CD4-positive, alpha-beta memory T cell (primary cell): ENCODE results near the gene EIF3J. TPM values are rescaled to one million over a fixed set of nuclear protein-coding genes. Genes with fewer than 3 reads are reported as not detected.

Experiments
- CTCF ChIA-PET: fragments of 350-600 bp; sonication (Branson Sonifier 250); formaldehyde crosslinking; loops from one replicate; lab custom pipeline; 2021; ENCODE audit warnings: inconsistent platforms; ENCODE audit not compliant: partially characterized antibody; lab: Charles Lee
- POLR2A ChIA-PET: fragments of 350-600 bp; sonication (Branson Sonifier 250); formaldehyde crosslinking; loops from one replicate; lab custom pipeline; 2021; ENCODE audit not compliant: partially characterized antibody; lab: Charles Lee
- DNase-seq, 5 donors: peaks; one replicate each; pipeline versions ENCODE4 v3.0.0 to v3.0.0-alpha.2; 2020 to 2022; ENCODE audit warnings: mixed read lengths in 1 of 5
- H3K27ac ChIP-seq: one replicate; pipeline ENCODE4 v1.7.0; 2013; ENCODE audit warnings: low read depth, low read length
- H3K27me3 ChIP-seq: 2 replicates; pipeline ENCODE4 v1.7.0; 2013; ENCODE audit warnings: mild to moderate bottlenecking, low read length, moderate library complexity; ENCODE audit not compliant: insufficient read depth
- H3K36me3 ChIP-seq: 2 replicates; pipeline ENCODE4 v1.7.0; 2013; ENCODE audit warnings: mild to moderate bottlenecking, low read length, moderate library complexity; ENCODE audit not compliant: insufficient read depth
- H3K4me1 ChIP-seq: 2 replicates; pipeline ENCODE4 v1.7.0; 2013; ENCODE audit warnings: mild to moderate bottlenecking, low read length, moderate library complexity; ENCODE audit not compliant: insufficient read depth
- H3K4me3 ChIP-seq, 2 donors: one replicate each; pipeline ENCODE4 v1.7.0; 2013; ENCODE audit warnings: low read length in 2 of 2, mild to moderate bottlenecking in 1 of 2
- H3K9me3 ChIP-seq, 2 donors: one replicate each; pipeline ENCODE4 v1.7.0; 2013; ENCODE audit warnings: low read length in 2 of 2, control low read depth in 1 of 2; ENCODE audit not compliant: control insufficient read depth in 1 of 2
- H3K27ac Mint-ChIP-seq, 7 donors: one replicate each; pipeline ENCODE4 v1.8.0; 2020 to 2021; ENCODE audit warnings: mixed read lengths in 7 of 7, mild to moderate bottlenecking in 6 of 7, inconsistent platforms in 3 of 7, moderate library complexity in 3 of 7
- H3K27me3 Mint-ChIP-seq, 2 donors: one replicate each; pipeline ENCODE4 v1.8.0; 2020 to 2021; ENCODE audit warnings: mixed read lengths in 2 of 2
- H3K36me3 Mint-ChIP-seq, 2 donors: one replicate each; pipeline ENCODE4 v1.8.0; 2020 to 2021; ENCODE audit warnings: mixed read lengths in 2 of 2, inconsistent platforms in 1 of 2, mild to moderate bottlenecking in 1 of 2
- H3K4me1 Mint-ChIP-seq, 4 donors: one replicate each; pipeline ENCODE4 v1.8.0; 2020 to 2021; ENCODE audit warnings: mixed read lengths in 4 of 4, mild to moderate bottlenecking in 1 of 4
- H3K4me3 Mint-ChIP-seq, 8 donors: one replicate each; pipeline ENCODE4 v1.8.0; 2020 to 2021; ENCODE audit warnings: mixed read lengths in 8 of 8, mild to moderate bottlenecking in 7 of 8, moderate library complexity in 6 of 8, inconsistent platforms in 3 of 8
- H3K9me3 Mint-ChIP-seq, 8 donors: one replicate each; pipeline ENCODE4 v1.8.0; 2020 to 2021; ENCODE audit warnings: mixed read lengths in 8 of 8, mild to moderate bottlenecking in 5 of 8, inconsistent platforms in 3 of 8, moderate library complexity in 1 of 8
- intact Hi-C: fragments of 100-400 bp; cut with micrococcal nuclease; formaldehyde crosslinking; loops from one replicate; pipeline ENCODE4 v1.15.1; 2023
- polyA plus RNA-seq, 2 donors: library from polyadenylated mRNA; unstranded; fragments of 300-500 nt; fragmentation: Illumina TruSeq; gene quantifications; one replicate each; pipeline ENCODE4 v1.2.3, GENCODE V29; 2021
- total RNA-seq, 2 experiments: library from RNA; stranded (reverse); gene quantifications; one replicate each; pipeline ENCODE4 v1.2.3, GENCODE V29; 2021

EIF3J gene
- total and polyA plus RNA-seq, 4 experiments from 2014 or later: 20.4 to 76.8 (median 48.0) TPM

DNA sequence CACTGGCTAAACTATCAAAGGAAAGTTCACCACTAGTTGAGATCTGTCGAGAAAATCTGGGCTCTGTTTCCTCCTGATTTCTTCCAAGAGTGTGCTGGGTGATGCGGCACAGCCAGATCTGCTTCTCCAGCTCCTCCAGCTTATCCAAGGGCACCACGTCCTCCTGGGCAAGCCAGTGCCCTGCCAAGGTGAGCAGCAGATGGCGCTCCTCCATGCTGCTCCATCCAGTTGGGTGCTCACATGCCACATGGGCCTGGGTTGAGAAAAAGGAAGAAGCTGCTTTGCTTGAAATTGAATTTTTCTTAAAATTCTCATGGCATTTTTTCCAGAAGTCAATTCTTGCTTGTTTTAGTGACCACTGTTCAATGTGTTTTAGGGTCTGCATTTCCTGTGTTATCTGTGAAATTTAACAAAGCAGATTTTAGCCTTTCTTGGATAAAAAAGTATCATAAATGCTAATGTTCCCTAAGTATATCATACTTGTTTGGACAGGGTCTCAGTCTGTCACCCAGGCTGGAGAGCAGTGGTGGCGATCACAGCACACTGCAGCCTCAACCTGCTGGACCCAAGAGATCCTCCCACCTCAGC, 47.3 kb downstream of the EIF3J start:
- no peaks in the 10 kb centered on the region for H3K9me3 Mint-ChIP-seq
- H3K36me3 Mint-ChIP-seq: peaks cover 37 to 60% of the 10 kb centered on the region in 2 donors
- H3K27ac Mint-ChIP-seq: peak overlapping the region in 6 of 7 donors; percentile 12 to 86 (median 62)
- H3K4me3 Mint-ChIP-seq: no peak overlapping the region
- H3K4me1 Mint-ChIP-seq: peaks cover 5 to 19% (median 12%) of the 10 kb centered on the region in 4 donors
- no peaks in the 10 kb centered on the region for H3K9me3 ChIP-seq
- peaks cover 2% of the 10 kb centered on the region for H3K4me1 ChIP-seq
- intact Hi-C loops: no loop called here
- peak; percentile 46 to 53 (median 52) for DNase-seq
- ChIA-PET POLR2A (interaction anchor here (1.0 to 3.0 kb wide), 5 partner anchors 79 to 204 kb away, joined by 3 to 25 read pairs (median 7); partner anchors contain the start of genes B2M, PATL2 and SPG11), CTCF (interaction anchor here (0.6 to 7.6 kb wide), 20 partner anchors 8 to 453 kb away, joined by 3 to 97 read pairs (median 6); partner anchors contain the start of genes SPG11 and TRIM69)
- no peaks in the 10 kb centered on the region for H3K27me3 ChIP-seq
- no peak overlapping the region for H3K4me3 ChIP-seq
- peaks cover 26% of the 10 kb centered on the region for H3K36me3 ChIP-seq
- no peaks in the 10 kb centered on the region for H3K27me3 Mint-ChIP-seq
- no peak overlapping the region for H3K27ac ChIP-seq

DNA sequence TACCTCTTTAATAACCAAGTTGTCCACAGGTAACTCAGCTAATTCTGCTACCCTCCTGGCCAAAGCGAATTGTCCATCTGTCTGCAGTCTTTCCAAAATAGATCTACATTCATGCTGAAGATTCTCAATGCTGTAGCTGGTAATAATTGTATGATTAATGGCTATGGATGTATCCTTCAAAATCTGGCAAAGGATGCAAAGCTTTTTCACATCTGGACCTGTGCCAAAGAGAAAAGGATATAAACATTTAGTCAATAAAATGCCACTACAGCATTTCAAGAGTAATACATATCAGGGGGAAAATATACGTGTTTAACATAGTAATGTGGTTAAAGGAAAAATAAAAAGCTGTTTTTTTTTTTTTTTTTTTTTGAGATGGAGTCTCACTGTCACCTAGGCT, 48.7 kb downstream of the EIF3J start:
- Mint-ChIP-seq H3K27ac (peak overlapping the region in 1 of 7 donors; percentile 31), H3K9me3 (no peaks in the 10 kb centered on the region), H3K36me3 (peaks cover 44 to 69% of the 10 kb centered on the region in 2 donors), H3K27me3 (no peaks in the 10 kb centered on the region), H3K4me3 (no peak overlapping the region), H3K4me1 (peaks cover 4 to 19% (median 10%) of the 10 kb centered on the region in 4 donors)
- H3K27me3 ChIP-seq: no peaks in the 10 kb centered on the region
- H3K4me3 ChIP-seq: no peak overlapping the region
- no peaks in the 10 kb centered on the region for H3K4me1 ChIP-seq
- CTCF ChIA-PET: interaction anchor here (0.6 to 7.6 kb wide), 12 partner anchors 9 to 267 kb away, joined by 3 to 97 read pairs (median 4); partner anchors contain the start of gene TRIM69
- intact Hi-C loops: no loop called here
- H3K9me3 ChIP-seq: no peaks in the 10 kb centered on the region
- POLR2A ChIA-PET: interaction anchor here (0.6 to 3.0 kb wide), 2 partner anchors 28 to 127 kb away, joined by 3 to 25 read pairs; partner anchors contain the start of genes B2M and PATL2
- peaks cover 36% of the 10 kb centered on the region for H3K36me3 ChIP-seq
- H3K27ac ChIP-seq: no peak overlapping the region
- no peak for DNase-seq

DNA sequence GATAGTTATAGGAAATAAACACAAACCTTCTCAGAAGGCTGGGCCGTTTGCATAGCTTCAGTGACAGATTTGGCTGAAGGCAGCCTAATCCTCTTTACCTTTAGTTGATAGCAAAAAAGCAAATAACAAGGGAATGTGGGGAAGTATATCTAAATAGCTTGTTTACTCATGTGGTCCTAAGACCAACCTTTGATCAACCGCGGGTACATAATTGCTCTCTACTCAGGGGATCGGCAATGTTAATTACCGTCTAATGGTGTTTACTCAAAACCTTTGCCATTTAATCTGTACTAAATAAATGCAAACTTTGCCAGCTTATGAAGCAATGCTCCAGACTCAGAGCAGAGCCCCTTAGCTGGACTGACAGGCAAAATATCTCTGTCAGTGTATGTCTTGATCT, 51.6 kb downstream of the EIF3J start:
- peaks cover 40 to 67% of the 10 kb centered on the region in 2 donors for H3K36me3 Mint-ChIP-seq
- H3K4me1 Mint-ChIP-seq: peaks cover 5 to 11% (median 7%) of the 10 kb centered on the region in 4 donors
- no peaks in the 10 kb centered on the region for H3K27me3 ChIP-seq
- no peaks in the 10 kb centered on the region for H3K27me3 Mint-ChIP-seq
- ChIA-PET POLR2A (interaction anchor here (1.1 to 2.4 kb wide), 7 partner anchors 9 to 131 kb away, joined by 3 to 8 read pairs (median 3); partner anchors contain the start of genes B2M, PATL2 and SPG11), CTCF (interaction anchor here (1.1 to 7.9 kb wide), 6 partner anchors 12 to 263 kb away, joined by 3 to 107 read pairs (median 6); partner anchors contain the start of gene TRIM69)
- H3K4me3 Mint-ChIP-seq: no peak overlapping the region
- H3K27ac Mint-ChIP-seq: peak overlapping the region in 3 of 7 donors; percentile 19 to 42 (median 34)
- H3K9me3 Mint-ChIP-seq: no peaks in the 10 kb centered on the region
- no peak for DNase-seq
- H3K4me1 ChIP-seq: peaks cover 5% of the 10 kb centered on the region
- intact Hi-C loops: no loop called here
- no peak overlapping the region for H3K4me3 ChIP-seq
- H3K27ac ChIP-seq: no peak overlapping the region
- H3K9me3 ChIP-seq: no peaks in the 10 kb centered on the region
- H3K36me3 ChIP-seq: peaks cover 51% of the 10 kb centered on the region

DNA sequence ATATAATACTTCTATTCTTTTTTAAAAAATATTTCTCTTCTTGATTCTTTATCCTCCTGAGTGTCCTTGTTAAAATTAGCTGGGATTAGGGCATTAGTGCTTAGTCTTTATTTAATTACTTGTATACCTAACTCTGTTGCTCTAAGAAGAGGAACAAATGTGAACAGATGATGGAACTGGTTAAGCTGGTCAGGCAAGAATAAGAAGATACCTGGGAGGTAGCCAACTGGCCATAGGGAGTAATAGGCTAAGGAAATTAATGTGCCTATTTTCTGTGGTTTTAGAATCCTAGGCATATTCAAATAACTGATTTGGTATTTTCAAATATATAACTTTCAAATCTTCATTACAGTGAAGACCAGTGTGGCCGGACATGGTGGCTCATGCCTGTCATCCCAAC, 54.4 kb downstream of the EIF3J start:
- Mint-ChIP-seq H3K4me1 (peaks cover 3 to 16% (median 8%) of the 10 kb centered on the region in 4 donors), H3K9me3 (no peaks in the 10 kb centered on the region)
- DNase-seq: no peak

DNA sequence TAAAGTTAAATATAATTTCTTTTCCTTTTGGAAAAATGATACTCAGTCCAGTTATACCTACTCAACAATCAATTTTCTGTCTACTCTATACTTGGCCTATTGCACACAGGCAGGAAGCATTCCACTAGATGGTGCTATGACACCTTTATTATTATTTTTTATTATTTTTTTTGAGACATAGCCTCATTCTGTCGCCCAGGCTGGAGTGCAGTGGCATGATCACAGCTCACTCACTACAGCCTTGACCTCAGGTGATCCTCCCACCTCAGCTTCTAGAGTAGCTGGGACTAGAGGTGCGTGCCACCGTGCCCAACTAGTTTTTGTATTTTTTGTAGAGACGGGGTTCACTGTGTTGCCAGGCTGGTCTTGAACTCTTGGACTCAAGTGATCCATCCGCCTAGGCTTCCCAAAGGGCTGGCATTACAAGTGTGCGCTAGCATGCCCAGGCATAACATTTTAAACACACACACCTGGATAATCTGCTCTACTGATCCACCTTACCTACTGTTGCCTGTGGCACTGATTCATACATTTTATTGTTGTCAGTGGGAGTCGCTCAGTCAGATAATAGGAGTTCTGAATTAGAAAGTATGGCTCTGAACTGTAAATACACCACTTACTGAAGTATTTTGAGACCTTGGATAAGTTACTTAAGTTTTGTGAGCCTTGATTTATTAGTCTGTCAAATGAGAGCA, 56.2 kb downstream of the EIF3J start:
- no peaks in the 10 kb centered on the region for H3K27me3 Mint-ChIP-seq
- ChIA-PET CTCF (interaction anchor here (0.6 to 7.9 kb wide), 35 partner anchors 8 to 1372 kb away, joined by 3 to 107 read pairs (median 4); partner anchors contain the start of genes SPG11 and TRIM69), POLR2A (interaction anchor here (0.9 to 2.3 kb wide), 8 partner anchors 70 to 145 kb away, joined by 3 to 15 read pairs (median 4); partner anchors contain the start of genes B2M, PATL2, SPG11 and TRIM69)
- peaks cover 36 to 64% of the 10 kb centered on the region in 2 donors for H3K36me3 Mint-ChIP-seq
- peak in 4 of 5 donors; percentile 58 to 61 (median 60) for DNase-seq
- Histone ChIP-seq H3K4me1 (peaks cover 19% of the 10 kb centered on the region), H3K9me3 (no peaks in the 10 kb centered on the region), H3K4me3 (no peak overlapping the region), H3K27ac (no peak overlapping the region), H3K36me3 (peaks cover 40% of the 10 kb centered on the region), H3K27me3 (no peaks in the 10 kb centered on the region)
- intact Hi-C loops: loop anchor here (1.0 to 5.0 kb wide), 5 partner anchors 70 to 444 kb away; partner anchors contain the start of gene SPG11
- no peak overlapping the region for H3K4me3 Mint-ChIP-seq
- peak overlapping the region in 5 of 7 donors; percentile 62 to 83 (median 78) for H3K27ac Mint-ChIP-seq
- peaks cover 8 to 31% (median 17%) of the 10 kb centered on the region in 4 donors for H3K4me1 Mint-ChIP-seq
- no peaks in the 10 kb centered on the region for H3K9me3 Mint-ChIP-seq

More for the DNA sequence above, 54.4 kb downstream of the EIF3J start:
- H3K4me3 Mint-ChIP-seq: no peak overlapping the region
- H3K27me3 Mint-ChIP-seq: no peaks in the 10 kb centered on the region
- Histone ChIP-seq H3K27ac (no peak overlapping the region), H3K9me3 (no peaks in the 10 kb centered on the region), H3K36me3 (peaks cover 43% of the 10 kb centered on the region), H3K27me3 (no peaks in the 10 kb centered on the region), H3K4me3 (no peak overlapping the region), H3K4me1 (peaks cover 6% of the 10 kb centered on the region)
- H3K36me3 Mint-ChIP-seq: peaks cover 35 to 62% of the 10 kb centered on the region in 2 donors
- no peak overlapping the region for H3K27ac Mint-ChIP-seq
- POLR2A ChIA-PET: interaction anchor here (0.7 to 2.3 kb wide), 2 partner anchors 72 to 119 kb away, joined by 3 to 15 read pairs; partner anchors contain the start of gene SPG11
- CTCF ChIA-PET: interaction anchor here (0.9 to 7.9 kb wide), 9 partner anchors 8 to 262 kb away, joined by 3 to 107 read pairs (median 11); partner anchors contain the start of gene TRIM69
- intact Hi-C loops: loop anchor here (5.0 kb wide), 2 partner anchors 261 to 331 kb away; no protein-coding TSS in a partner anchor

DNA sequence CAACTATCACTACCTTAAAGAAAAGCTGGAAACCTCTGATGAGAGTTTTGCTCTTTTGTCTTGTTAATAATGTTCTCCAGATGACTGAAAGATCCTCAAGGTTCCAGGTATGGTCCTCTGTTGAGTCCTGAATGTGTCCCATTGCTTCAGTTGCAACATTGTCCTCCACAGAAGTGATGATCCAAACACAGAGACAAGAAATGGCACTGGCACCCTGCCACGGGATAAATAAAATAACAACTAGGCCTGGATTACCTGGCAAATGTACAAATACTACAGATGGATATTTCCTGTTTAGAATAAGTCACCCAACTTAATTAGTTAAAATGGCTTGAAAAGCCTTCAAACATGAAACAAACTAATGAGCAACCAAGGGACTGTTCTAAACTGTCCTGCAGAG, 58.3 kb downstream of the EIF3J start:
- no peak overlapping the region for H3K4me3 ChIP-seq
- Mint-ChIP-seq H3K4me3 (no peak overlapping the region), H3K9me3 (no peaks in the 10 kb centered on the region), H3K4me1 (peaks cover 17 to 41% (median 26%) of the 10 kb centered on the region in 4 donors), H3K36me3 (peaks cover 33 to 57% of the 10 kb centered on the region in 2 donors), H3K27ac (peak overlapping the region in 5 of 7 donors; percentile 17 to 86 (median 68)), H3K27me3 (no peaks in the 10 kb centered on the region)
- no peak overlapping the region for H3K27ac ChIP-seq
- CTCF ChIA-PET: interaction anchor here (0.7 kb wide), 1 partner anchor 141 kb away, joined by 3 read pairs; the partner anchor contains the start of gene TRIM69
- no peaks in the 10 kb centered on the region for H3K9me3 ChIP-seq
- intact Hi-C loops: no loop called here
- no peak for DNase-seq
- H3K4me1 ChIP-seq: peaks cover 26% of the 10 kb centered on the region
- POLR2A ChIA-PET: no interaction called here
- H3K27me3 ChIP-seq: no peaks in the 10 kb centered on the region
- H3K36me3 ChIP-seq: peaks cover 29% of the 10 kb centered on the region
